ENCODE data around the gene HHIP. TPM values are rescaled to one million over a fixed set of nuclear protein-coding genes. Genes with fewer than 3 reads are reported as not detected.

The HHIP gene
- total RNA-seq, 1 experiment from 2014 or later, result 0.28 TPM

DNA sequence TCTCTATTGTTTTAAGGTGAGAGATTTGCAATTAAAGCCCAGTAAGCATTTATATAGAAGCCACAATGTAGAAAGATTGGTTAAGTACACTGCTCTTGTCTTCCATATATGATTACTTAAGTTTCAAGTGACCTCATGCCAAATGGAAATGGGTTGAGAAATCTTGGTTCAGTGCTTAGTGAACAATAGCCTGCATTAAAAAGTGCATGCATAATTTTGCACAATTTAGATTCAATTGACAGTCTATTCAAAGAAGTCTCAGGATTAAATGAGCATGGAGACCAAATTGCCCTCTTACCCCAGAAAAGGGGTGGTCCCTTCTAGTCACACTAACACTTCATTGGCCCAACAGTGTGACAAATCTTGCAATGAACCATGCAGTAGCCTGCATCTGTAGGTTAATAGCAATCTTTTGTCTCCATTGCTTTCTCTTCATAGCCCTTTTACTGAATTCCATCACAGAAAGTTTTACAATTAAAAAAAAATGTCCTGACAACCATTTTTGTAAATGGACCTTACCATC is 93.6 kb downstream of the HHIP start:
- H3K4me3 ChIP-seq (ENCODE audit: low read depth, low read length, poor library complexity, severe bottlenecking), result no peak overlapping the region
- no peaks in the 10 kb centered on the region for H3K9me3 ChIP-seq (ENCODE audit: low read depth, low read length, poor library complexity, severe bottlenecking)
- ChIA-PET POLR2A (ENCODE audit: low non-redundant PET) (no interaction called here), CTCF (no interaction called here)
- H3K27ac ChIP-seq (ENCODE audit: low read depth, low read length, poor library complexity, severe bottlenecking), result no peak overlapping the region
- BruUV-seq (replicated peaks), result no TSS peak
- TF ChIP-seq, protein P1, sequence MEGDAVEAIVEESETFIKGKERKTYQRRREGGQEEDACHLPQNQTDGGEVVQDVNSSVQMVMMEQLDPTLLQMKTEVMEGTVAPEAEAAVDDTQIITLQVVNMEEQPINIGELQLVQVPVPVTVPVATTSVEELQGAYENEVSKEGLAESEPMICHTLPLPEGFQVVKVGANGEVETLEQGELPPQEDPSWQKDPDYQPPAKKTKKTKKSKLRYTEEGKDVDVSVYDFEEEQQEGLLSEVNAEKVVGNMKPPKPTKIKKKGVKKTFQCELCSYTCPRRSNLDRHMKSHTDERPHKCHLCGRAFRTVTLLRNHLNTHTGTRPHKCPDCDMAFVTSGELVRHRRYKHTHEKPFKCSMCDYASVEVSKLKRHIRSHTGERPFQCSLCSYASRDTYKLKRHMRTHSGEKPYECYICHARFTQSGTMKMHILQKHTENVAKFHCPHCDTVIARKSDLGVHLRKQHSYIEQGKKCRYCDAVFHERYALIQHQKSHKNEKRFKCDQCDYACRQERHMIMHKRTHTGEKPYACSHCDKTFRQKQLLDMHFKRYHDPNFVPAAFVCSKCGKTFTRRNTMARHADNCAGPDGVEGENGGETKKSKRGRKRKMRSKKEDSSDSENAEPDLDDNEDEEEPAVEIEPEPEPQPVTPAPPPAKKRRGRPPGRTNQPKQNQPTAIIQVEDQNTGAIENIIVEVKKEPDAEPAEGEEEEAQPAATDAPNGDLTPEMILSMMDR (conservative IDR thresholded peaks at IDR 0.05; ENCODE audit: low read depth, low read length), result no peak
- TF ChIP-seq EZH2 (IDR thresholded peaks at IDR 0.05; ENCODE audit: borderline replicate concordance, low read depth, low read length, poor library complexity, severe bottlenecking), result no peak
- H3K36me3 ChIP-seq (ENCODE audit: insufficient read depth, low read length, poor library complexity, severe bottlenecking), result no peaks in the 10 kb centered on the region
- intact Hi-C loops (cut with micrococcal nuclease; ENCODE audit: unreplicated experiment), result no loop called here
- H3K27me3 ChIP-seq (replicated peaks; ENCODE audit: insufficient read depth, low read depth, low read length, poor library complexity), result no peaks in the 10 kb centered on the region
- peak; percentile 4 for DNase-seq (ENCODE audit: low spot score)
- H3K4me1 ChIP-seq (ENCODE audit: insufficient read depth, low read length, poor library complexity, severe bottlenecking), result no peaks in the 10 kb centered on the region

DNA sequence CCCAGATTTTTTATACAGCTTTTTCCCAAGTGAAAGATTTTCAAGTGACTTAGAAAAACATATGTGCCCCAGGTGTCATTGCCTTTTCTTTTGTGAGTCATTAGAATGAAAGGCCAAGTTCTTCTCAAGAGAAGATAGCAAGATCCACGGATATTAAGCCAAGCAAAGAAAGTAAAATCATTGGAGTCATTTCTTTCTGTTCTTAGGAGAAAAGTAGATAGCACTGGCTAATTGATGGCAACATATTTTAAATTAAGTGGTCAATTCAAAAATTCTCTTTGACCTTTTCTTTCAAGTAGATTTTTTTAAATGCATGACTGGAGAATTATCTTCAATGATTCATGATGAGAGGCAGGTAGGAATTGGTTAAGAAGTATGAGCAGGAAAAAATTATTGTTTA is 94.4 kb downstream of the HHIP start:
- no peaks in the 10 kb centered on the region for H3K27me3 ChIP-seq (replicated peaks; ENCODE audit: insufficient read depth, low read depth, low read length, poor library complexity)
- H3K36me3 ChIP-seq (ENCODE audit: insufficient read depth, low read length, poor library complexity, severe bottlenecking), result no peaks in the 10 kb centered on the region
- CTCF ChIA-PET, result no interaction called here
- no peak for DNase-seq (ENCODE audit: low spot score)
- no peak overlapping the region for H3K4me3 ChIP-seq (ENCODE audit: low read depth, low read length, poor library complexity, severe bottlenecking)
- POLR2A ChIA-PET (ENCODE audit: low non-redundant PET), result no interaction called here
- H3K4me1 ChIP-seq (ENCODE audit: insufficient read depth, low read length, poor library complexity, severe bottlenecking), result no peaks in the 10 kb centered on the region
- BruUV-seq (replicated peaks), result no TSS peak
- intact Hi-C loops (cut with micrococcal nuclease; ENCODE audit: unreplicated experiment), result no loop called here
- H3K9me3 ChIP-seq (ENCODE audit: low read depth, low read length, poor library complexity, severe bottlenecking), result no peaks in the 10 kb centered on the region
- no peak for TF ChIP-seq EZH2 (IDR thresholded peaks at IDR 0.05; ENCODE audit: borderline replicate concordance, low read depth, low read length, poor library complexity, severe bottlenecking)
- TF ChIP-seq, protein P1 (conservative IDR thresholded peaks at IDR 0.05; ENCODE audit: low read depth, low read length), result no peak
- no peak overlapping the region for H3K27ac ChIP-seq (ENCODE audit: low read depth, low read length, poor library complexity, severe bottlenecking)

DNA sequence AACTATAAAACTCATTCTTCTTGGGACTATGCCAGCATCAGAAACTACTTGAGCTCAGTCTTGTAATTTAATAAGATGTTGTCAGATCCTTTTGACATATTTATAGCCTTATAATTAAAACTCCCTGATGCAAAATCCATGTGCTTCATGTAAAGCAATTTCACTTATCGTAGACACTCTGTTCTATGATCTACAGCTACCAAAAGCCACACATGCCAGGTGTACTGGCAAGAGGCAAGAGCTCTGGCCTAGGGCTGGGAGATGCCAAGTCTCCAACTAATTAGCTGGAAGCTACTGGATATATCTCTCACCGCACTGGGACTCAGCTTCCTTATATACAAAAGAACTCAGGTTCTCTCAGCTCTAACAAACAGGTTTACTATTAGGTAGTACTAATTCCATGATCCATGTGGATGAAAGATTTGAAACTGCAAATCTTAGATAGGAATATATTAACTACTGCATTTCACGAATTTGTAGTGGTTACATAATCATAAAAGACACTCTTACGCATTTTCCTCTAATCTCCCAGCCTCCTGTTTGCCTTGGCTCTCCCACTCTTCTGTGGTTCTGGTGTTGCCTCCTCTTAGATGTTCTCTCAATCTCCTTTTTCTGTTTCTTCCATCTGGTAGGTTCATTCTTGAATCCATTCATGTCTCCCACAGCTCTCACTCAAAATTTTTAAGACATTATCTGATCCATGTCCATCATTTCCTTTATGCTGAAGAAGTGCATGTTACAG is 103.0 kb downstream of the HHIP start:
- Histone ChIP-seq H3K36me3 (ENCODE audit: insufficient read depth, low read length, poor library complexity, severe bottlenecking) (no peaks in the 10 kb centered on the region), H3K27ac (ENCODE audit: low read depth, low read length, poor library complexity, severe bottlenecking) (no peak overlapping the region), H3K27me3 (replicated peaks; ENCODE audit: insufficient read depth, low read depth, low read length, poor library complexity) (no peaks in the 10 kb centered on the region), H3K4me1 (ENCODE audit: insufficient read depth, low read length, poor library complexity, severe bottlenecking) (no peaks in the 10 kb centered on the region), H3K9me3 (ENCODE audit: low read depth, low read length, poor library complexity, severe bottlenecking) (no peaks in the 10 kb centered on the region), H3K4me3 (ENCODE audit: low read depth, low read length, poor library complexity, severe bottlenecking) (no peak overlapping the region)
- intact Hi-C loops (cut with micrococcal nuclease; ENCODE audit: unreplicated experiment), result no loop called here
- no peak for TF ChIP-seq EZH2 (IDR thresholded peaks at IDR 0.05; ENCODE audit: borderline replicate concordance, low read depth, low read length, poor library complexity, severe bottlenecking)
- TF ChIP-seq, protein P1 (conservative IDR thresholded peaks at IDR 0.05; ENCODE audit: low read depth, low read length), result no peak
- CTCF ChIA-PET, result no interaction called here
- POLR2A ChIA-PET (ENCODE audit: low non-redundant PET), result no interaction called here
- DNase-seq (ENCODE audit: low spot score), result no peak
- no TSS peak for BruUV-seq (replicated peaks)

Data from A673 (cell line).